Gastroesophageal sphincter (tissue), 3 donors: ENCODE measurements around the gene FASN.
A peak's percentile ranks its signal among the peaks of the same experiment; 100 is the strongest.

Source experiments
- CTCF ChIP-seq, 4 experiments: fragments of 200-600 bp in 2 of 4; fragments of 450-650 bp in 2 of 4; sonication (generic) in 1 of 4; IDR thresholded peaks; one replicate each; pipeline ENCODE4 v1.5.1; 2017 to 2019; ENCODE audit warnings: antibody characterized with exemption in 4 of 4, mild to moderate bottlenecking in 2 of 4, moderate library complexity in 2 of 4
- POLR2A ChIP-seq, 2 donors: fragments of 450-650 bp; IDR thresholded peaks; one replicate each; pipeline ENCODE4 v1.6.1; 2017; ENCODE audit warnings: antibody characterized with exemption in 2 of 2, mild to moderate bottlenecking in 2 of 2, moderate library complexity in 1 of 2
- POLR2AphosphoS5 ChIP-seq: sonication (generic); formaldehyde crosslinking; IDR thresholded peaks from one replicate; pipeline ENCODE4 v1.6.1; 2017; ENCODE audit warnings: antibody characterized with exemption

DNA sequence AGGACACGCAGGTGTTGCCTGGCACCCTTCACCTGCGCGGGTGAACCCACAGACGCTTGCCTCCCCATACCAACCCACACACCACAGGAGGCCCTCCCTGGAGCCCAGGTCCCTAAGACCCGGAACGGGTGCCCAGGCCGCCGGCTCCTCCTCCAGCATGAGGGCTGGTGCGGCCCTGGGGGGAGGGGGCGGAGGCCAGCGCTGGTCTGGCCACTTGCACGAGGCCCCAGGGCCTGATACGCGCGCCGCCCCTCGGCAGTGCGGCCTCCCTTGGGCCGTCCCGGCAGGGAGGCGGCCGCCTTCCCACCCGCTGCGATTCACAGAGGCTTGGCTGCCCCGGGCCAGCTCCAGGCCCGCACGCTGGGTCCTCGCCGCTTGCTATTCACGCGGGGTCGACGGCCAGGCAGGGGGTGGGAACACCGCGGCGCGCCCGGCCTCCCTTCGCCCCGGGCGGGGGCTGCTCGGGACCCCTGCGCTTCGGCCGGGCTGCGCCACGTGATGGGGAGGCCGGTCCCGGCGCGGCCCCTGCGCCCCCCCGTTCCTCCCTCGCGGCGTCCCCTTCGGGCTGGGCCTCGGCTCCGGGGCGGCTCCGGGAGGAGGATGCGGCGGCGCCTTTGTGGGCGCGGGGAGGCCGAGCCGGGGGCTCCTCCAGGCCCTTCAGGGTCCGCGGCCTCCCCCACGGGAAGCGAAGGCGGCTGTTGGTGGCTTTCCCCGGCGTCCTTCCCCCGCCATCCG, 685 bp downstream of the FASN start:
- TF ChIP-seq CTCF (IDR thresholded peaks at IDR 0.05) (peak in 1 of 4 experiments; percentile 13), POLR2A (IDR thresholded peaks at IDR 0.05) (peak in 1 of 2 donors; percentile 26), POLR2AphosphoS5 (no peak)
